SHP77 treated with DMSO at 0.1 percent for 48 hours (cell line): ENCODE measurements around the gene CD86.

Source experiments
- DNase-seq: peaks from one replicate; lab custom pipeline; 2025; lab: John Stamatoyannopoulos, UW

The CD86 gene

GRCh38 chr3:122060040-122060698 is 5.0 kb downstream of the CD86 start:
- no peak for DNase-seq

- no peak for DNase-seq
Measured at GRCh38 chr3:122063908-122064307, 8.7 kb downstream of the CD86 start.

GRCh38 chr3:122064326-122064725 is 9.2 kb downstream of the CD86 start:
- no peak for DNase-seq

GRCh38 chr3:122066331-122067213 is 11.4 kb downstream of the CD86 start:
- no peak for DNase-seq

GRCh38 chr3:122067214-122067550 is 12.0 kb downstream of the CD86 start:
- DNase-seq, result no peak

- no peak for DNase-seq
Measured at GRCh38 chr3:122067588-122068240, 12.6 kb downstream of the CD86 start.

GRCh38 chr3:122074621-122075265 is 19.6 kb downstream of the CD86 start:
- no peak for DNase-seq

- no peak for DNase-seq
Measured at GRCh38 chr3:122076491-122077292, 21.5 kb downstream of the CD86 start.

- no peak for DNase-seq
Measured at GRCh38 chr3:122077293-122078234, 22.4 kb downstream of the CD86 start.

GRCh38 chr3:122078235-122078935 is 23.2 kb downstream of the CD86 start:
- no peak for DNase-seq

GRCh38 chr3:122079524-122080206 is 24.5 kb downstream of the CD86 start:
- DNase-seq, result no peak

- DNase-seq, result no peak
Measured at GRCh38 chr3:122080207-122080587, 25.0 kb downstream of the CD86 start.

GRCh38 chr3:122081543-122082247 is 26.5 kb downstream of the CD86 start:
- DNase-seq, result no peak

GRCh38 chr3:122082357-122082756 is 27.2 kb downstream of the CD86 start:
- no peak for DNase-seq

- no peak for DNase-seq
Measured at GRCh38 chr3:122084799-122085198, 29.6 kb downstream of the CD86 start.

GRCh38 chr3:122085673-122086072 is 30.5 kb downstream of the CD86 start:
- DNase-seq, result no peak

- no peak for DNase-seq
Measured at GRCh38 chr3:122088531-122088930, 33.4 kb downstream of the CD86 start.

GRCh38 chr3:122091602-122092295 is 36.6 kb downstream of the CD86 start:
- DNase-seq, result no peak
